Brain pericyte (primary cell): ENCODE measurements around the gene TMEM94.

Experiments
- DNase-seq: peaks from one replicate; pipeline ENCODE4 v3.0.0-alpha.2; 2012; ENCODE audit warnings: low read depth, low spot score

TMEM94 gene

GRCh38 chr17:75496005-75496404, 39.6 kb downstream of the TMEM94 start:
- no peak for DNase-seq

DNA sequence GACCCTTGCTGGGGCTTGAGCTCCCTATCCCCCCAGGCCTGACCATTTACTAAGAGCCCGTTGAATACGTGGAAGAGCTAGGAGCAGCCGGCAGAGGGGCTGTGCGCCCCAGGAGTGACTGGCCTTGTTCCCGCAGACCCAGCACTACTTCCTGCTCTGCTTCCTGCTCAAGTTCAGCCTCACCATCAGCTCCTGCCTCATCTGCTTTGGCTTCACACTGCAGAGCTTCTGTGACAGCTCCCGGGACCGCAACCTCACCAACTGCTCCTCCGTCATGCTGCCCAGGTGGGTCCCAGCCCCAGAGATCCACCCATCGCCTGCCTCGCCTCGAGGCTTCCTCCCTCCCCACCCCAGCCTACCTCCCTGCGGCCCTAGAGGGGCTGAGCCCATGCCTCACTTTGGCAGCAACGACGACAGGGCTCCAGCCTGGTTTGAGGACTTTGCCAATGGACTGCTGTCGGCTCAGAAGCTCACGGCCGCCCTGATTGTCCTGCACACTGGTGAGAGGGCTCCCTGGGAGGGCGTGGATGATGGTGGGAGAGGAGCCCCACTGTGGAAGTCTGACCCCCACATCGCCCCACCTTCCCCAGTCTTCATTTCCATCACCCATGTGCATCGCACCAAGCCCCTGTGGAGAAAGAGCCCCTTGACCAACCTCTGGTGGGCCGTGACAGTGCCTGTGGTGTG, 41.7 kb downstream of the TMEM94 start:
- DNase-seq = no peak

DNA sequence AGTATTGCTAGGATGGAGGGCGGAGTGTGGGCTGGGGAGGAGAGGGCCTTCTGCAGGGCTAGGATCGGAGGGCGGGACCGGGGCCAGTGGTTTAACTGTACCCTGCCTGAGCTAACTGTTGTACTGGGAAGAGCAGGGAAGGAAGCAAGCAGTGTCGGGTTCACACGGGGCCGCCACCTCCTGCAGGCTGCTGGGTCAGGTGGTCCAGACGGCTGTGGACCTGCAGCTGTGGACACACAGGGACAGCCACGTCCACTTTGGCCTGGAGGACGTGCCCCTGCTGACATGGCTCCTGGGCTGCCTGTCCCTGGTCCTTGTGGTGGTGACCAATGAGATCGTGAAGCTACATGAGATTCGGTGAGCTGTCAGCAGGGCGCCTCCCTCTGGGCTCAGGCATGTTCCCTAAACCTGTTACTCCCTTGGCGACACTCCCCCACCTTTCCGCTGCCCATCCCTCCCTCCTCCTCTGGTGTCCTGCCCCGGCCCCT, 42.3 kb downstream of the TMEM94 start:
- no peak for DNase-seq

DNA sequence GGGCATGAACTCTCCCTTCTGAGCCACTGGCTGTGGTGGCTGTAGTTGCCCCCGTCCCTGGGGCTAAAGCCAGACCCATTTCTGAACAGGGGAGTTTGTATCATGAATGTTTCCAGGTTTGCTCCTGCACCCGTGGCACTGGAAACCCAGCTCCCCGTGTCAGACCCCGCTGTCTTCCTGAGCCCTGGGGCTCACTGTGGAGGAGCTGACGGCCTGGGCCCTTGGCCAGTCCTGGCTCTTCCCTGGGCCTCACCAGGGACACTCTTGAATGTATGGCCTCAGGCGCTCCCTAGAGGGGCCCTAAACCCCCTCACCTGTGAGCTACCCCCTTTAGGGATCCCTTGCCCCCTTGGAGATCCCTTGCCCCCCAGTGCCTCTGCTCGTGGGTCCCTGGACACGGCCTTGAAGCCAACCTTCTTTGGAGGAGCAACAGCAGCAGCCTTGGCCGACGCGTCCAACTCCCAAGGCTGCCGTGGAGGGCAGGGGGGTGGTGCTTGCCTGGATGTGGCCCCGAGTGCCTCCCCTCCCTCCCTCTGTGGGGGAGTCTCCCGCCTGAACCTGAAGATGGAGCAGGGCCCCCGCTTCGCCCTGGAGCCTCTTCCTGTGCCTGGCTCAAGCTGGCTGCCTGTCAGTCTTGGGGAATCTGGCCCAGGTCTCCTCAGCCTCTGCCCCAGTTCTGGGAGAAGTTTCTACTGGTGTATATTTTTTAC, 43.0 kb downstream of the TMEM94 start:
- no peak for DNase-seq

GRCh38 chr17:75500419-75501216, 44.2 kb downstream of the TMEM94 start:
- no peak for DNase-seq

GRCh38 chr17:75501378-75502071, 45.1 kb downstream of the TMEM94 start:
- DNase-seq = no peak

DNA sequence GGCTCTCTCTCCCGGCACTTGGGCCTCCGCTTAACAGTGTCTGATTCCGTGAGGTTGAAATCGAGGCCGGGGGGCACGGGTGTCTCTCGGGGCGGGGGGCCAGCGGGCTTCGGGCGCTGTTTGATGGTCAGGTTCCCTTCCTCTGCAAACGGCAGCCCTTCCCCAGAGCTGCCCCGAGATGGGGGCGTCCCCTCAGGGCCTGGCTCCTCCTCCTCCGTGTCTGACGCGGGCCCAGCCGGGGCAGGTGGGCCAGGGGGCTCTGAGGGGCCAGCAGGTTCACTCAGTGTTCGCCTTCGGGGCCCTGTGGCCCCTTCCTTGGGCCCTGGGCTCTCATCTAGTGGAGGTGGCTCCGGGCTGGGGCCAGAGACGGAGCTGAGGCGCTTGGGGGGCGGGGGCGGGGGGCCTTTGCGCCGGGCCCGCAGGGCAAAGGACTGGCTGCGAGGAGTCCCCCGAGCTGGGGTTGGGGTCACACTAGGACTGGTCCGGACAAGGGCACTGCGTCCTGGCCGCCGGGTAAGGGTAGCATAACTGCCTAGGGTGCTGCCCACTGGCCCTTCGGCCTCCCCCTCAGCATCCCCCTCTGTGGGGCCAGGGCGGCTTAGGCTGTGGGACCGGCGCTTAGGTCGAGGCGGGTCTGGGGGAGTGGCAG, 45.8 kb downstream of the TMEM94 start:
- DNase-seq = no peak

DNA sequence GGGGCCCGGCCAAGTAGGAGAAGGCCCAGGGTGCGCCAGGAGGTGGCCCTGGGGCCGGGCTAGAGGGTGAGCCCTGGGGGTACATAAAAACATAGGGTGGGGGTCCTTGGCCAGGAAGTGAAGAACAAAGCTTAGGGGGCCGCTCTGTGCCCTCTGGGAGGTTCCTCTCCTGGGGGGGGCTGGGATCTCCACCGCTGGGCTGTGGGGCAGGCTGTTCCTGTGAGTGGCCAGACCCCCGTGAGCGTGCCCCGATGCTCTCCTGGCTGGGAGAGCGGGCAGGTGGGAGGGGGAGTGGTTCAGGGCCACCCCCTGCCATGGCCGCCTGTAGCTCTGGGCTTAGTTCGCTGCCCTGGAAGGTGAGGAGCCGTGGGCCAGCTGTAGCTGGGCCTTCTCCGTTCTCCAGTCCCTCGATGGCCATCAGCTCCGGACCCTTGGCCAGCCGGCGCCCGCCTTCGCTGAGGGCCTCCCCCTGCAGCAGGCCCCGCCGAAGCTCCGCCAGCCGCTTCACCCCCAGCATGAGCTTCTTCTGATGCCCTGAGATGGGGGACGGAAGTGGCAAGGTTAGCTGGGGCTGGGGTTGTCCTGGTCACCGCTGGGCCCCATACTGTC, 46.4 kb downstream of the TMEM94 start:
- no peak for DNase-seq

DNA sequence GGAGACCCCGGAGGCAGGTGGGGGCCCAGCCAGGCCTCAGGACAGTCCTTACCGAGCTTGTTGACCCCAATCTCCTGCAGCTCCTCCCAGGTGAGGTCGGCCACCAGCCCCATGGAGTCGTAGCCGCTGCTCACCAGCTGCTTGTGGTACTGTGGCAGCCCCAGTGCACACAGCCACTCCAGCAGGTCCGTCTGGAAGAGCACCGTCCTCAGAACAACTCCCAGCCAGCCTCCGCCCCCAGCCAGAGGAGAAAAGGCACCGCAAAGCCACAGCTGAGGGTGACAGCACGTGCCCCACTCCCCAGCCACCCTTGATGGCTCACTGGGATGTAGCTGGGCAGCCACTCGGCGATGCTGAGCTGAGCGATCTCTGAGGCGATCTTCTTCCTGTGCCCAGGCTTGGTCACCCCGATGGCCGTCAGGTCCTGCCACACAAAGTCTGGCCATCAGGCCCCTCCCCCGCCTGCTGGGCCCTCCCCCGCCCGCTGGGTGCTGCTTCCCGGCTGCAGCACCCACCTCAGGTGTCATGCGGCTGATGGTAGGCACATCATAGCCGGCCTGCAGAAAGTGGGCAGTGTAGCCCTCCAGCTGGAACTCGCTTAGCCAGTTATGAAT, 47.0 kb downstream of the TMEM94 start:
- no peak for DNase-seq

- no peak for DNase-seq
Measured at GRCh38 chr17:75503976-75504346, 47.5 kb downstream of the TMEM94 start.

DNA sequence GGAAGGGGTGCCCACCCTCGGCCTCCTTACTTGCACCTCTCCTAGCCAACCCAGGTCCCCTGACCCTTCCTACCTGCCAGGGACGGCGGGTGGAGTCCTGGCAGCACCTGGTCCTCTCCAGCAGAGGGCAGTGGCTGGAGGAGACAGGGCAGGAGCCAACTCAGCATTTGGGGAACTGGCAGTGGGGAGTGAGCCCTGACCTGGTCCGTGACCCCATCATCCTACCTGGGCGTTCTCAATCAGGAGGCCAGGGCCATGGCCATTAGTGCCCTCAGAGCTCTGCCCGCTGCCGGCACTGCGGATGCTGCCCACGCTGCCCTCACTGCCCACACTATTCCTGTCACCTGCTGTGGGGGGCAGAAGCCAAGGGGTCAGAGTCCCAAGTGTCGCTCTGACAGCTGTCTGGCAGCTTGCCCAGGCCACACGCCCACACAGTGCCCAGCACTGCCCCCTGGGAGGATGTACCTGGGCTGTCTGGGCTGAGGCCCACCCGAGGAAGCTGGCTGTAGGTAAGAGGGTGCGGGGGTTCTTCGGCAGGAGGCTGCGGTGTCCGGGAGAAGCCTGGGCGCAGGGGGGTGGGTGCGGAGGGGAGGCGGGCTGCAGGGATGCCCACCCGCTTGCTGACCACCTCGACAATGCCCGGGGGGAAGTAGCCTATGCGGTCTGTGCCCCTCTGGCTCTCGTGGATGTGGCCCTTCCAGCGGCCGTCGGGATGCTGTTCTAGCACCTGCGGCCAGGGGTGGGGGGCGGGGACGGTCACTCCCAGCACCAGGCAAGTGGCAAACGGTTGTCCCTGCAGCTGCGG, 48.1 kb downstream of the TMEM94 start:
- DNase-seq = no peak

GRCh38 chr17:75505152-75505409, 48.6 kb downstream of the TMEM94 start:
- no peak for DNase-seq

DNA sequence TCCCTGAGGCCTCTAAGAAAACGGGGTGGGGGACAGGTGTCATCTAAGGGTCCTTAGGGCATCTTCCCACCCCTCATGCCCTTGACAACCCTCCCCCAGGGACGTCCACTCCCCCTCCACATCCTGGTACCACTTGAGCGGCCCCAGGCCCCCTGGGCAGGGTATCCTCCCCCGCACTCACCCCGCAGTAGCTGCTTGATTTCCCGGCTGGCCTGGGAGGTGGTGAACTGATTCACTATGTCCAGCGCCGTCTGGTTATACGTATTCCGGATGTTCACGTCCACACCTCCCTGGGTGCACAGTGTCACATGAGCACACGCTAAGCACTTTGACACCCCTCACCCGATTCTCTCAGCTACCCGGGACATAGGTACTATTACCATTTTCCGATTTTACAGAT, 49.2 kb downstream of the TMEM94 start:
- DNase-seq = no peak

DNA sequence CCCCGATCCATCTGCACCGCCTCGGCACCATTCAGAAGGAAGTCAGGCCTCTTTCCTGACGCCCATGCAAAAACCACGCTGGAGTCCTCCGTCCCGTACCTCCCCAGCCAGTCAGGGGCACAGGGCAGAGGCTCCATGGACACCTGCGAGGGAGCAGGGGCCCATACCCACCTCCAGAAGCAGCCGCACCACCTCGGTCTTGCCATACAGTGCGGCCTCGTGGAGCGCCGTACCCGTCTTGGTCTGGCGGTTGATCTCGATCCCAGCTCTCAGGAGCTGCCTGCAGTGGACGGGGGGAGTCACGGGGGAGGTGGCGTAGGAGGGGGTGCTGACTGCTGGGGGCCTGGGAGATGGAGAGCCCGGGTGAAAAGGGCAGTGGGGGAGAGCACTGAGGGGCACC, 49.7 kb downstream of the TMEM94 start:
- DNase-seq = no peak

- no peak for DNase-seq
Measured at GRCh38 chr17:75506888-75507287, 50.5 kb downstream of the TMEM94 start.

- DNase-seq = no peak
Measured at GRCh38 chr17:75507733-75508719, 51.6 kb downstream of the TMEM94 start.

DNA sequence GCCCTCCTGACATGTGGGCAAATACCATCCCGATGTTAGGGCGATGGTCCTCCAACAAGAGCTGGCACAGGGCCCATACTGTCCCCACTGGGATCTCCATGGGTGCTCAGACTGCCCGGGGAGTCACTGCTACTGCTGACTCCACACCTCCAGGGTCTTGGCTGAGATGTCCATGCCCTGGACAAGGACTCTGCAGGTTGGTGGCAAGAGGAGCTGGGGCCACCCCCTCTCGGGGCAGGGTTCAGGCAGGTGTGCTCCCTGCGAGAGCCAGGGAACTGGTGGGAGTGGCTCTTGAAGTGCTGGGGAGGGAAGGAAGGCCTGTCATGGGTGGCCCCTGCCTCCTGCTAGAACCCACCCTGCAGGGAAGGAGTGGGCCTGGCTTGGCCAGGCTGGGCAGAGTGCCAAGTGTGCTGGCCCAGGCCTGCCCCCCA, 52.5 kb downstream of the TMEM94 start:
- no peak for DNase-seq

DNA sequence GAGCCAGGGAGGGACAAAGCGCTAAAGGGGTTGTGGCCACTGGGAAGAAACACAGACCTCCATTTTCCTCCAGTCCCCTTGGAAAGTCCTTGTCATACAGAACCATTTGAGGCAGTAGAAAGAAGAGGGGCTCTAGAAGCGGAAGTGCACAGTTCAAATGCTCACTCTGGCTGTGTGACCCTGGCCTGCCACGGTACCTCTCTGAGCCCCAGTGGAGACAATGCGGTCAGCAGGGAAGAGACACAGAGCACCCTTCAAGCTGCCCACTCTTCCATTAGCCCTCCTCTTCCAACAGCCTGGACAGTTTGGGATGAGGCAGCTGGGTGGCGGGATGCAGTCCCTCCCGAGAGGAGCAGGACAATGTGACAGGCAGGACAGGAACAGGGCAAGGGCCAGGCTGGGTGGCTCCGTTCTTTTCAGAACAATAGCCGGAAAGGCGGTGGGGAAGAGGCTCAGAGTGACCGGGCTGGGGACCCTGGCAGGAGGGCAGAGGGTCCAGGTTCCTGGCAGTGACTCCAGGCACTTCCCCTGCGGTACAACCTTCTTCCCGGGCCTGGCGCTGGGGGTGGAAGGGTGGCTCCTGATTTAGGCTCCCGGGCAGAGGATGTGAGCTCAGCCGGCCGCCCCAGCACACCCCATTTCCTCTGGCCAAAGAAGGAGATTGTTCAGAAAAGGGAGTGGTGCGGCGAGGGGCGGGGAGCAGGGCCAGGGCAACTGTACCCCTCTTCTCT, 53.3 kb downstream of the TMEM94 start:
- DNase-seq = no peak
